ENCODE data around the gene PRDM5.

The PRDM5 gene

DNA sequence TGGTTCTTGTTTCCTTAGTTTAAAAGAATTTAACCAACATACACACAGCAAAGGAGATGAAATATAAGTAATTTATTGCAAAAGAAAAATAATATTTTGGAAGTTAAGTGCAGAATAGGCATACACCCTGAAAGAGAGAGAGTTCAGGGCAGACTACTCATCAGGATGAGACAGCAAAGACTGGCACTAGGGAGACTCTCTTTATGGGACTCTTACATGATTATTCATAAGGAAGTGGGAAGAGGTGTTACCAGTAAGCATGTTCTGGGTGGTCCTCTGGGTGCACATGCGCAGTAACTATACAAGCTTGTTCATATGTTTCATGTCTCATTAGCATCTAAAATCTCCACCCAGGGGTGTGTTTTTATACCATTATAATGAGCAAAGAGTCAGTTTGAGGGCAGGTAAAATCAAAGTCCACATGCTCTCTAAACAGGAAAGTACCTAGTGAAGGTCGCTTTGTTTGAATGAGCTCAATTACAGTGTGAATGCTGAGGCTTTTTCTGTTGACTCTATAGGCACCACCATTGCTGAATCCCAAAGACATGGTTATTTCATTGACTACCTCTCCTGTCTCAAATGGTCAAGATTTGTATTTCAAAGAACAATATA is 38.2 kb upstream of the PRDM5 start:
- Mint-ChIP-seq H3K4me3 (no peak overlapping the region), H3K27me3 (ENCODE audit: low read depth) (no peaks in the 10 kb centered on the region), H3K4me1 (no peaks in the 10 kb centered on the region), H3K36me3 (ENCODE audit: low read depth) (no peaks in the 10 kb centered on the region), H3K27ac (no peak overlapping the region), H3K9me3 (no peaks in the 10 kb centered on the region)
- TF ChIP-seq, protein P1, sequence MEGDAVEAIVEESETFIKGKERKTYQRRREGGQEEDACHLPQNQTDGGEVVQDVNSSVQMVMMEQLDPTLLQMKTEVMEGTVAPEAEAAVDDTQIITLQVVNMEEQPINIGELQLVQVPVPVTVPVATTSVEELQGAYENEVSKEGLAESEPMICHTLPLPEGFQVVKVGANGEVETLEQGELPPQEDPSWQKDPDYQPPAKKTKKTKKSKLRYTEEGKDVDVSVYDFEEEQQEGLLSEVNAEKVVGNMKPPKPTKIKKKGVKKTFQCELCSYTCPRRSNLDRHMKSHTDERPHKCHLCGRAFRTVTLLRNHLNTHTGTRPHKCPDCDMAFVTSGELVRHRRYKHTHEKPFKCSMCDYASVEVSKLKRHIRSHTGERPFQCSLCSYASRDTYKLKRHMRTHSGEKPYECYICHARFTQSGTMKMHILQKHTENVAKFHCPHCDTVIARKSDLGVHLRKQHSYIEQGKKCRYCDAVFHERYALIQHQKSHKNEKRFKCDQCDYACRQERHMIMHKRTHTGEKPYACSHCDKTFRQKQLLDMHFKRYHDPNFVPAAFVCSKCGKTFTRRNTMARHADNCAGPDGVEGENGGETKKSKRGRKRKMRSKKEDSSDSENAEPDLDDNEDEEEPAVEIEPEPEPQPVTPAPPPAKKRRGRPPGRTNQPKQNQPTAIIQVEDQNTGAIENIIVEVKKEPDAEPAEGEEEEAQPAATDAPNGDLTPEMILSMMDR (IDR thresholded peaks at IDR 0.05; ENCODE audit: unreplicated experiment in 3 of 3): no peak

DNA sequence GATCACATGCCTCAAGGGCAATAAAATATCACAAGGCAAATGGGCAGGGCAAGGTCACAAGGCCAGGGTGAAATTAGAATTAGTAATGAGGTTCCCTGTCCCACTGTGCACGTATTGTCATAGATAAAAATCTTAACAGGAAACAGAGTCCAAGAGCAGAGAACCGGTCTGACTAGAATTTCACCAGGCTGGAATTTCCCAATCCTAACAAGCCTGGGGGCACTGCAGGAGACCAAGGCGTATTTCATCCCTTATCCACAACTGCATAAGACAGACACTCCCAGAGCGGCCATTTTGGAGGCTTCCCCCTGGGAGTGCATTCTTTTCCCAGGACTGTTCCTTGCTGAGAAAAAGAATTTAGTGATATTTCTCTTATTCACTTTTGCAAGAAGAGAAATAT is 25.9 kb upstream of the PRDM5 start:
- no peak overlapping the region for H3K4me3 Mint-ChIP-seq
- H3K36me3 Mint-ChIP-seq (ENCODE audit: low read depth): peaks cover 15% of the 10 kb centered on the region
- TF ChIP-seq, protein P1 (IDR thresholded peaks at IDR 0.05; ENCODE audit: unreplicated experiment in 3 of 3): no peak
- H3K27ac Mint-ChIP-seq: no peak overlapping the region
- peaks cover 48% of the 10 kb centered on the region for H3K9me3 Mint-ChIP-seq
- no peaks in the 10 kb centered on the region for H3K4me1 Mint-ChIP-seq
- no peaks in the 10 kb centered on the region for H3K27me3 Mint-ChIP-seq (ENCODE audit: low read depth)

DNA sequence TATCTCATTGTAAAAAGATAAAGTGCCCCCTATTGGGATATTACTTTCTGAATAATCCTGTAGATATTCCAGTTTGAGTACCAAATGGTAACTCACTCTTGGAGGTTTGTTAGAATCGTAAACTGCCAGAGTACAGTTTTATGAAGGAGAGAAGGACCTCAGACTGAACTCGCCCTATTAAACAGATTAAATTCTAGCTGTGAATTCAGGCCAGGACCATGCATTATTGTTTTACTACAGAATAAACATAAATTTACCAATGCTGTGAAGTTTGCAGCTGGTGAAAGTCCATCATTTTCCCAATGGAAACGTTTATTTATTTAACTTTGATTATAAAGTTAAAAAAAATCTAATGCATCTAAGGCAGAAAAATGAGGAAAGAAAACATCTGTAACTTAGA is 20.2 kb upstream of the PRDM5 start:
- H3K27ac Mint-ChIP-seq: no peak overlapping the region
- no peak overlapping the region for H3K4me3 Mint-ChIP-seq
- no peaks in the 10 kb centered on the region for H3K27me3 Mint-ChIP-seq (ENCODE audit: low read depth)
- H3K4me1 Mint-ChIP-seq: no peaks in the 10 kb centered on the region
- TF ChIP-seq, protein P1 (IDR thresholded peaks at IDR 0.05; ENCODE audit: unreplicated experiment in 3 of 3): no peak
- H3K36me3 Mint-ChIP-seq (ENCODE audit: low read depth): peaks cover 7% of the 10 kb centered on the region
- H3K9me3 Mint-ChIP-seq: peaks cover 21% of the 10 kb centered on the region

- Mint-ChIP-seq H3K36me3 (ENCODE audit: low read depth) (no peaks in the 10 kb centered on the region), H3K27ac (no peak overlapping the region), H3K4me1 (no peaks in the 10 kb centered on the region), H3K4me3 (no peak overlapping the region), H3K9me3 (peaks cover 10% of the 10 kb centered on the region), H3K27me3 (ENCODE audit: low read depth) (no peaks in the 10 kb centered on the region)
- TF ChIP-seq, protein P1 (IDR thresholded peaks at IDR 0.05; ENCODE audit: unreplicated experiment in 3 of 3): no peak
Measured at GRCh38 chr4:120940547-120940946, 18.0 kb upstream of the PRDM5 start.

DNA sequence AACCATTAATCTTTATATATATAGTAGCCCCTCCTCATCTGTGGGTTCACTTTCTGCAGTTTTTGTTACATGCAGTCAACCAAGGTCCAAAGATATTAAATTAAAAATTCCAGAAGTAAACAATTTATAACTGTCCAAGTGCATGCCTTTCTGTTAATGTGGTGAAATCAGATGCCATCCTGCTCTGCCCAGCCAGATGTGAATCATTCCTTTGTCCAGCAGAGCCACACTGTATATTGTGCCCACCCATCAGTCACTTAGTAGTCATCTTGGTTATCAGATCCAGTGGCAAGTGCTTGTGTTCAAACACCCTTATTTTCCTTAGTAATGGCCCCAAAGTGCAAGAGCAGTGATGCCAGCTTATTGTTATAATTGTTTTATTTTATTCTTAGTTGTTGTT is 17.2 kb upstream of the PRDM5 start:
- TF ChIP-seq, protein P1 (IDR thresholded peaks at IDR 0.05; ENCODE audit: unreplicated experiment in 3 of 3): no peak
- H3K4me3 Mint-ChIP-seq: no peak overlapping the region
- H3K27ac Mint-ChIP-seq: no peak overlapping the region
- H3K4me1 Mint-ChIP-seq: no peaks in the 10 kb centered on the region
- no peaks in the 10 kb centered on the region for H3K27me3 Mint-ChIP-seq (ENCODE audit: low read depth)
- H3K9me3 Mint-ChIP-seq: peaks cover 6% of the 10 kb centered on the region
- H3K36me3 Mint-ChIP-seq (ENCODE audit: low read depth): no peaks in the 10 kb centered on the region

DNA sequence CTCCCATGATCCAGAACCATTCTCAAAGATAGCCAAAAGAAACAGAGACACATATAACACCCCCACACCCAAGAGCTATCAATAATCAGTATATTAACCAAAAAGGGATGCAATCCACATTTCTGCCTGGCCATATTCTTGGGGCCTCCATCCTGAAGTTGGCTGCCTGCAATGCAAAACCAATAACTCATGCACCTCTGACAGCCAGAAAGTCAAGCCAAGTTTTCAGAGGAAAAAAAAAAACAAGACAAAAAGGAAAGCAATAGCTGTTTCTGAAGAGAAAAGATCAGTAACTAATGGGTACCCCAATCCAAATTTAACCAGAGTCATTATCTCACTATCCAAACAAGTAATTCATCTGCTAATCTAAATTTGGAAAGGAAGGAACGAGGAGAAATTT is 7.3 kb upstream of the PRDM5 start:
- peaks cover 10% of the 10 kb centered on the region for H3K4me1 Mint-ChIP-seq
- peak overlapping the region in 1 of 3 experiments; percentile 7 for H3K4me3 Mint-ChIP-seq
- TF ChIP-seq, protein P1 (IDR thresholded peaks at IDR 0.05; ENCODE audit: unreplicated experiment in 3 of 3): no peak
- H3K36me3 Mint-ChIP-seq (ENCODE audit: low read depth): no peaks in the 10 kb centered on the region
- H3K27ac Mint-ChIP-seq: peak overlapping the region in 2 of 3 experiments; percentile 13 to 54
- no peaks in the 10 kb centered on the region for H3K27me3 Mint-ChIP-seq (ENCODE audit: low read depth)
- H3K9me3 Mint-ChIP-seq: no peaks in the 10 kb centered on the region

Data from nephron (organoid).